Fibroblast of skin of left biceps (primary cell): ENCODE data around the gene POLG2.
A peak's percentile ranks its signal among the peaks of the same experiment; 100 is the strongest.
"Not testable (repeated sequence)": the region's sequence is repeated elsewhere in the genome, so short reads cannot be mapped to it uniquely, and the experiment has no call there.

Experiments used
- DNase-seq, 2 experiments: peaks; one replicate each; pipeline ENCODE4 v3.0.0-alpha.2; 2013; ENCODE audit warnings: low read depth in 2 of 2

Gene POLG2

GRCh38 chr17:64484380-64484779 lies 12.5 kb downstream of the POLG2 start:
- no peak for DNase-seq

GRCh38 chr17:64480951-64481350 lies 15.9 kb downstream of the POLG2 start:
- no peak for DNase-seq

- DNase-seq: no peak
These were observed 19.0 kb downstream of the POLG2 start for GRCh38 chr17:64477849-64478248.

GRCh38 chr17:64472564-64472963 lies 24.3 kb downstream of the POLG2 start:
- no peak for DNase-seq

GRCh38 chr17:64471440-64471839 lies 25.4 kb downstream of the POLG2 start:
- no peak for DNase-seq

- no peak for DNase-seq
These were observed 26.2 kb downstream of the POLG2 start for GRCh38 chr17:64470625-64471024.

- not testable (repeated sequence) for DNase-seq
These were observed 30.0 kb downstream of the POLG2 start for GRCh38 chr17:64466834-64467233.

GRCh38 chr17:64466019-64466735 lies 30.7 kb downstream of the POLG2 start:
- DNase-seq: no peak

- DNase-seq: no peak
These were observed 35.1 kb downstream of the POLG2 start for GRCh38 chr17:64461788-64462187.

GRCh38 chr17:64460955-64461354 lies 35.9 kb downstream of the POLG2 start:
- DNase-seq: no peak

GRCh38 chr17:64459818-64460217 lies 37.0 kb downstream of the POLG2 start:
- DNase-seq: not testable (repeated sequence)

- no peak for DNase-seq
These were observed 37.5 kb downstream of the POLG2 start for GRCh38 chr17:64459284-64459747.

GRCh38 chr17:64458756-64459155 lies 38.1 kb downstream of the POLG2 start:
- DNase-seq: no peak

- no peak for DNase-seq
These were observed 39.7 kb downstream of the POLG2 start for GRCh38 chr17:64457156-64457555.

- no peak for DNase-seq
These were observed 40.6 kb downstream of the POLG2 start for GRCh38 chr17:64455993-64456885.

GRCh38 chr17:64449545-64449944 lies 47.3 kb downstream of the POLG2 start:
- DNase-seq: no peak

- DNase-seq: peak in 1 of 2 experiments; percentile 37
These were observed 48.0 kb downstream of the POLG2 start, which contains the start of gene MILR1 for GRCh38 chr17:64448665-64449512. MILR1 (plus strand) TSS chr17:64449115; CDS start chr17:64449169, 54 bp downstream.

- DNase-seq: no peak
These were observed 49.3 kb downstream of the POLG2 start for GRCh38 chr17:64447526-64447925.

GRCh38 chr17:64443086-64443760 lies 53.6 kb downstream of the POLG2 start:
- DNase-seq: no peak

- no peak for DNase-seq
These were observed 54.3 kb downstream of the POLG2 start for GRCh38 chr17:64442541-64442971.
